Spleen (tissue), 11 donors: ENCODE data around the gene HMGCS1. TPM values are rescaled to one million over a fixed set of nuclear protein-coding genes. Genes with fewer than 3 reads are reported as not detected.
"Not testable (repeated sequence)": the region's sequence is repeated elsewhere in the genome, so short reads cannot be mapped to it uniquely, and the experiment has no call there.

ENCODE experiments used
- DNase-seq: peaks from one replicate; pipeline ENCODE4 v3.0.0-alpha.2; 2020
- H3K27ac ChIP-seq, 8 donors: fragments of 200-600 bp; sonication (generic) in 7 of 8; 1 replicate in 4 of 8; 2 replicates in 4 of 8; pipeline versions ENCODE4 v1.5.0 to v1.8.0; 2016 to 2021; ENCODE audit warnings: inconsistent platforms in 4 of 8, mild to moderate bottlenecking in 4 of 8, moderate library complexity in 1 of 8
- H3K27me3 ChIP-seq, 7 donors: fragments of 200-600 bp; sonication (generic) in 6 of 7; replicated peaks in 1 of 7; 1 replicate in 4 of 7; 2 replicates in 3 of 7; pipeline versions ENCODE4 v1.5.0 to v1.8.0; 2016 to 2021; ENCODE audit warnings: inconsistent platforms in 3 of 7, mild to moderate bottlenecking in 1 of 7
- H3K36me3 ChIP-seq, 6 donors: fragments of 200-600 bp; sonication (generic) in 5 of 6; 1 replicate in 4 of 6; 2 replicates in 2 of 6; pipeline versions ENCODE4 v1.5.0 to v1.8.0; 2016 to 2021; ENCODE audit warnings: inconsistent platforms in 2 of 6
- H3K4me1 ChIP-seq, 6 donors: fragments of 200-600 bp; sonication (generic) in 5 of 6; 1 replicate in 3 of 6; 2 replicates in 3 of 6; pipeline versions ENCODE4 v1.5.0 to v1.8.0; 2016 to 2021; ENCODE audit warnings: inconsistent platforms in 3 of 6
- H3K4me3 ChIP-seq, 8 donors: fragments of 200-600 bp; sonication (generic) in 7 of 8; 1 replicate in 4 of 8; 2 replicates in 4 of 8; pipeline versions ENCODE4 v1.5.0 to v1.8.0; 2016 to 2021; ENCODE audit warnings: inconsistent platforms in 4 of 8, mild to moderate bottlenecking in 4 of 8, moderate library complexity in 2 of 8
- H3K9me3 ChIP-seq, 8 donors: fragments of 200-600 bp; sonication (generic) in 7 of 8; 1 replicate in 4 of 8; 2 replicates in 4 of 8; pipeline versions ENCODE4 v1.5.0 to v1.8.0; 2016 to 2021; ENCODE audit warnings: inconsistent platforms in 4 of 8
- CTCF ChIP-seq, 11 experiments: fragments of 200-600 bp in 7 of 11; fragments of 450-650 bp in 4 of 11; sonication (generic) in 4 of 11; IDR thresholded peaks in 8 of 11; conservative IDR thresholded peaks in 3 of 11; 1 replicate in 7 of 11; 2 replicates in 4 of 11; pipeline versions ENCODE4 v1.4.0 to v1.8.0; 2016 to 2021; ENCODE audit warnings: antibody characterized with exemption in 11 of 11, inconsistent platforms in 4 of 11, mild to moderate bottlenecking in 1 of 11
- POLR2A ChIP-seq, 3 donors: fragments of 450-650 bp; IDR thresholded peaks; one replicate each; pipeline ENCODE4 v1.5.1; 2017; ENCODE audit warnings: antibody characterized with exemption in 3 of 3, mild to moderate bottlenecking in 1 of 3
- POLR2AphosphoS5 ChIP-seq, 3 donors: sonication (generic); formaldehyde crosslinking; IDR thresholded peaks; one replicate each; pipeline ENCODE4 v1.5.1; 2017; ENCODE audit warnings: antibody characterized with exemption in 3 of 3
- WGBS, 5 donors: extraction: QIAGEN DNeasy Blood & Tissue Kit in 3 of 5; methylation state at CpG; one replicate each; pipeline versions ENCODE4 v1.1.5 to v1.1.7; 2013 to 2018; 5-methylcytosine and 5-hydroxymethylcytosine counted together
- intact Hi-C: fragments of 100-400 bp; cut with DNase I; formaldehyde crosslinking; loops from one replicate; pipeline ENCODE4 v1.15.0; 2023; ENCODE audit warnings: low total_unique reads
- polyA plus RNA-seq, 3 donors: library from polyadenylated mRNA; stranded (reverse); fragments of 200-250 nt; gene quantifications; one replicate each; pipeline ENCODE4 v1.2.1, GENCODE V29; 2013
- total RNA-seq, 7 donors: library from RNA; depleted of rRNA in 3 of 7; stranded (reverse); fragments of >200 nt in 3 of 7; fragmentation: NEBNext Ultra II Directional in 4 of 7; extraction: Animal tissue kit (Norgen Biotek cat#: 25700) in 4 of 7; gene quantifications; one replicate each; pipeline versions ENCODE4 v1.1.0 to v1.2.1, GENCODE V29; 2016 to 2021
- donor health status: healthy with polysubstance abuse.
- donor health status: DM: no; HTN: no; CAD: no; lungs with moderate emphysema.
- donor health status: DM: no; HTN: no; CAD: no.
- donor health status: Bipolar disorder and iron deficiency.
- donor health status: healthy.
- donor health status: DM: no; HTN: no; CAD: no.
- donor health status: DM: yes; HTN: yes; CAD: no.

Gene HMGCS1
- total and polyA plus RNA-seq, 10 donors: 12.0 to 74.9 (median 22.4) TPM

DNA sequence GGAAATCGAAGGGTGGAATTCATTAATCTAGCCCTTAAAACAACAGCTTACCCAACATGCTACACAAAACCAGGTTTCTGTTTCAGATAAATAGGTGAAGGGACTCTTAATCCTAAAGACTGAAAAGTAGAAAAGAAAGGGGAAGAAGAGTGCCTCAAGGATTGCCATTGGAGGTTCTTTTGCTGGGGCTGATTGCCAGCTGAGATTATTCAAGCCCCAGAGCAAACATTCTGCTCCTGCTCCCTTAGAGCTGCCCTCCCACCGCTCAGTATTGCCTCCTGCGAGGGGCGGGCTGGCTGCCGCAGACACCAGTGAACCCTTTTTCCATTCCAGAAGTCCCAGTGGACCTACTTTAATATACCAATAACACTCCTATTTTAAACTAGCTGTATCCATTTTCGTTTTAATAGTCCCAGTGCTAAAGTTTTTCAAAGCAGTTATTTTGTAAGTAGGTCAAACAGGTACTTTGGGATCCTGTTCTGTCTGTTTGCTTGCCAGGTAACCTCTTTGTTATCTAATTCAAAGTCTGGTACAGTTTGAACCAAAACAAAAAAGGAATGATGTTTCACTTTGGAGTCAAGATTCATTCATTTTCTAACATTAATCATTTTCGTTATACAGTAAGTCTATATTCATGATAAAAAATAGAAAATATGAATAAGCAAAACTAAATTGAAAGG is 38.6 kb downstream of the HMGCS1 start:
- no peaks in the 10 kb centered on the region for H3K4me1 ChIP-seq
- no peaks in the 10 kb centered on the region for H3K36me3 ChIP-seq
- 50 to 58% (median 54%) methylated on average over 7 of the region's 7 CpGs for WGBS, 5 donors
- TF ChIP-seq POLR2A (IDR thresholded peaks at IDR 0.05) (no peak), CTCF (IDR thresholded peaks at IDR 0.05 in 8 of 11, conservative IDR thresholded peaks at IDR 0.05 in 3 of 11) (no peak), POLR2AphosphoS5 (IDR thresholded peaks at IDR 0.05) (no peak)
- intact Hi-C loops: no loop called here
- peaks cover 0 to 4% (median 0%) of the 10 kb centered on the region in 8 donors for H3K9me3 ChIP-seq
- no peaks in the 10 kb centered on the region for H3K27me3 ChIP-seq
- H3K4me3 ChIP-seq: no peak overlapping the region
- no peak overlapping the region for H3K27ac ChIP-seq
- DNase-seq: no peak

DNA sequence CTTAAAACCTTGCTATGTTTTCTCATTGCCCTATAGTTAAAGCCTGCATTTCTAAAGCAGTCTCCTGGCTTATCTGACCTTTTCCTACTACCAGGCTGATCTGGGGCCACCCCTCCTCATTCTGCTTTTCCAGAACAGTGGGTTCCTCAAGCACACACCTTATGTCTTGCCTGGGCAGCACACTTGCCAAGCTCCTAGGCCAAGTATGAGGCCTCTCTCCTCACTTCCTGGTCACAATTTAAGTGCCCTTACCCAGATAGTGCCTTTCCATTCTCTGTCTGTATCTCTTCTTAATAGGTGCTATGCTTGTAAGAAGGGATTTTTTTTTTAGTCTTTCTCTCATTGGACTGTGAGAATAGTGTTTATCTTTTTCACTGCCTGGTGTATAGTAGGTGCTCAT is 39.7 kb downstream of the HMGCS1 start:
- H3K36me3 ChIP-seq: no peaks in the 10 kb centered on the region
- intact Hi-C loops: no loop called here
- DNase-seq: no peak
- peaks cover 0 to 8% (median 0%) of the 10 kb centered on the region in 8 donors for H3K9me3 ChIP-seq
- no peaks in the 10 kb centered on the region for H3K27me3 ChIP-seq
- no peaks in the 10 kb centered on the region for H3K4me1 ChIP-seq
- no peak for TF ChIP-seq CTCF (IDR thresholded peaks at IDR 0.05 in 8 of 11, conservative IDR thresholded peaks at IDR 0.05 in 3 of 11)
- TF ChIP-seq POLR2AphosphoS5 (IDR thresholded peaks at IDR 0.05): no peak
- no peak for TF ChIP-seq POLR2A (IDR thresholded peaks at IDR 0.05)
- no peak overlapping the region for H3K27ac ChIP-seq
- no peak overlapping the region for H3K4me3 ChIP-seq

- Histone ChIP-seq H3K36me3 (no peaks in the 10 kb centered on the region), H3K9me3 (peaks cover 0 to 8% (median 0%) of the 10 kb centered on the region in 8 donors), H3K27me3 (no peaks in the 10 kb centered on the region), H3K4me1 (no peaks in the 10 kb centered on the region), H3K27ac (no peak overlapping the region), H3K4me3 (no peak overlapping the region)
- intact Hi-C loops: no loop called here
- 74 to 100% (median 93%) methylated on average over 1 of the region's 1 CpG for WGBS, 5 donors
- TF ChIP-seq POLR2AphosphoS5 (IDR thresholded peaks at IDR 0.05): no peak
- TF ChIP-seq POLR2A (IDR thresholded peaks at IDR 0.05): no peak
- TF ChIP-seq CTCF (IDR thresholded peaks at IDR 0.05 in 8 of 11, conservative IDR thresholded peaks at IDR 0.05 in 3 of 11): no peak
- DNase-seq: no peak
These were observed 42.6 kb downstream of the HMGCS1 start for GRCh38 chr5:43270645-43271044.

GRCh38 chr5:43268188-43268820 is 44.9 kb downstream of the HMGCS1 start:
- 69 to 100% (median 80%) methylated on average over 1 of the region's 1 CpG for WGBS, 5 donors
- intact Hi-C loops: no loop called here
- no peaks in the 10 kb centered on the region for H3K4me1 ChIP-seq

GRCh38 chr5:43262269-43262668 is 50.9 kb downstream of the HMGCS1 start:
- H3K4me1 ChIP-seq, H3K4me3 ChIP-seq, DNase-seq, intact Hi-C loops, H3K36me3 ChIP-seq, H3K27ac ChIP-seq, H3K9me3 ChIP-seq, H3K27me3 ChIP-seq: not testable (repeated sequence)
- 81 to 92% (median 85%) methylated on average over 2 of the region's 2 CpGs for WGBS, 5 donors

More at GRCh38 chr5:43268188-43268820, 44.9 kb downstream of the HMGCS1 start:
- Histone ChIP-seq H3K36me3 (no peaks in the 10 kb centered on the region), H3K4me3 (no peak overlapping the region), H3K9me3 (peaks cover 0 to 8% (median 0%) of the 10 kb centered on the region in 8 donors), H3K27me3 (no peaks in the 10 kb centered on the region), H3K27ac (no peak overlapping the region)
- no peak for TF ChIP-seq CTCF (IDR thresholded peaks at IDR 0.05 in 8 of 11, conservative IDR thresholded peaks at IDR 0.05 in 3 of 11)
- no peak for TF ChIP-seq POLR2AphosphoS5 (IDR thresholded peaks at IDR 0.05)
- no peak for TF ChIP-seq POLR2A (IDR thresholded peaks at IDR 0.05)
- no peak for DNase-seq
